Brain microvascular endothelial cell (primary cell): ENCODE measurements around the gene RIC8A.
"Not testable (repeated sequence)": the region's sequence is repeated elsewhere in the genome, so short reads cannot be mapped to it uniquely, and the experiment has no call there.

Source experiments
- DNase-seq: peaks from one replicate; pipeline ENCODE4 v3.0.0-alpha.2; 2020
- H3K27ac ChIP-seq: fragments of 250-450 bp; sonication (Bioruptor Pico); 2 replicates; pipeline ENCODE4 v1.5.1; 2020; ENCODE audit warnings: mild to moderate bottlenecking, moderate library complexity
- H3K27me3 ChIP-seq: fragments of 250-450 bp; sonication (Bioruptor Pico); replicated peaks from 2 replicates; pipeline ENCODE4 v1.5.1; 2020; ENCODE audit warnings: mild to moderate bottlenecking
- H3K36me3 ChIP-seq: fragments of 250-450 bp; sonication (Bioruptor Pico); replicated peaks from 2 replicates; pipeline ENCODE4 v1.5.1; 2020; ENCODE audit warnings: mild to moderate bottlenecking
- H3K4me3 ChIP-seq: 2 replicates; pipeline ENCODE4 v1.5.1; 2011; ENCODE audit warnings: low read depth, mild to moderate bottlenecking, control low read depth, low read length, moderate library complexity
- in situ Hi-C: cut with HindIII; loops from 2 replicates; pipeline ENCODE4 v1.10.0; 2017; ENCODE audit warnings: low sequenced_read_pairs, low pct_ligation_motif_present
- TF ChIP-seq, protein P1 (sequence below): IDR thresholded peaks from 2 replicates; pipeline ENCODE4 v1.5.1; 2011; ENCODE audit warnings: low read depth, mild to moderate bottlenecking, moderate library complexity, low read length, control low read depth, inconsistent platforms; ENCODE audit errors: missing control alignments

The RIC8A gene

DNA sequence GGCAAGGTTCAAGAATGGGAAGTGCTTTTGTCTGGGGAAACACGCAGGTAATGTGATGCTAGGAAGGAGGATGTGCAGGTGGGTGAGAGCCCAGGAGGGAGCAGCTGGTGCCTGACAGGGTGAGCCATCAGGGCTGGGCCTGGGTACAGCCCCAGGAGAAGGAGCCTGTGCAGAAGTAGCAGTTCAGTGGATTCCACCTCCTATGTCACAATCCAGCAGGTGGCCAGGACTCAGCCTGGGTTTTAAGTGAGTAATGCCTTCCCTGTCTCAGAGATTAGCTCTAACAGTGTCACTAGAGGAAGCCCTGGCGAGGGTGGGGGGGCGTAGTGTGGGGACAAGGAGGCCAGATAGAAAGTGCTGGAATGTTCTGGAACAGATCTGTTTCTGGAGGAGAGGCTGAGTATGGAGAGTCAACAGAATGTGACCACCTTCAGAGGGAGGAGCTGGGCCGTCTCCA, 8.1 kb downstream of the RIC8A start:
- in situ Hi-C loops, result no loop called here
- Histone ChIP-seq H3K36me3 (peaks cover 53% of the 10 kb centered on the region), H3K4me3 (no peak overlapping the region), H3K27ac (no peak overlapping the region), H3K27me3 (no peaks in the 10 kb centered on the region)
- TF ChIP-seq, protein P1, sequence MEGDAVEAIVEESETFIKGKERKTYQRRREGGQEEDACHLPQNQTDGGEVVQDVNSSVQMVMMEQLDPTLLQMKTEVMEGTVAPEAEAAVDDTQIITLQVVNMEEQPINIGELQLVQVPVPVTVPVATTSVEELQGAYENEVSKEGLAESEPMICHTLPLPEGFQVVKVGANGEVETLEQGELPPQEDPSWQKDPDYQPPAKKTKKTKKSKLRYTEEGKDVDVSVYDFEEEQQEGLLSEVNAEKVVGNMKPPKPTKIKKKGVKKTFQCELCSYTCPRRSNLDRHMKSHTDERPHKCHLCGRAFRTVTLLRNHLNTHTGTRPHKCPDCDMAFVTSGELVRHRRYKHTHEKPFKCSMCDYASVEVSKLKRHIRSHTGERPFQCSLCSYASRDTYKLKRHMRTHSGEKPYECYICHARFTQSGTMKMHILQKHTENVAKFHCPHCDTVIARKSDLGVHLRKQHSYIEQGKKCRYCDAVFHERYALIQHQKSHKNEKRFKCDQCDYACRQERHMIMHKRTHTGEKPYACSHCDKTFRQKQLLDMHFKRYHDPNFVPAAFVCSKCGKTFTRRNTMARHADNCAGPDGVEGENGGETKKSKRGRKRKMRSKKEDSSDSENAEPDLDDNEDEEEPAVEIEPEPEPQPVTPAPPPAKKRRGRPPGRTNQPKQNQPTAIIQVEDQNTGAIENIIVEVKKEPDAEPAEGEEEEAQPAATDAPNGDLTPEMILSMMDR, result no peak
- DNase-seq, result no peak

DNA sequence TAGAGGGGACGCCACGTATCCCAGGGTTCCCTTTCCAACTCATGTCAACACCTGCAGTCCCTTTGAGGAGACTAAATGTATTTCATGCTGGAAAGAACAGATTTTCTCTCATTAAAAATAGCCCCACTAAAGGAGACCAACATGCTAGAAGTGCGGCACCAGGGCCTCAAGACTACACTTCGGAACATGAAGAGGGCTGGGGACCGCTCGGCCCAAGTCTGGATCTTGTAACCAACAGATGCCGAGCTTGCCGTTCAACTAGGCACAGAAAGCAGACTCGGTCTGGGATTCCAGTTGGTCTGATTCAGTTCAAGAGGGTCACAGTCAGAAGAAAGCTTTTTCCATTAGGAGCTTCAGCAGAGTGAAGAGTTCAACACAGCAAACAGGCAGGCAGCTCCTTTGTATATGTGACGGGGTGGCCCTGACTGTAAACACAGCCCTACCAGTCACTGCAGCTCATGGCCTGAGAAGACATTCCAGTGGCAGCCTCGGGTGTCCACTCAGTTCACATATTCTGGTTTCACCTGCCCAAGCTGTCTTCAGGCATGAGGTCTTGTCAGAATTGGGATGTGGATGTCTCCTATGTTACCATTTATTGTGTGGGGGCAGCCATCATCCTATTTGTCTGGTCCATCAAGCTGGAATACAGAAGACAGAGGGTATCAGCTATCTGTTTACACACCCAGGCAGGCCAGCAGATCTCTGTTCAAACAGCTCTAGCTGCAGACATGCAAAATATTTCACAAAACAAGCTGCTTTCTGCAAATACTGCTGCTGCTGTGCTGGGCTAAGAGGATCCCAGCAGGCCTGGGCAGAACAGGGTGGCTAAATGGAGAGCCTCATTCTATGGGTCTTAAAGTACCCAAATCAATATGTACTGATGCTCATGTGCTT, 8.8 kb downstream of the RIC8A start:
- TF ChIP-seq, protein P1, result no peak
- no peak for DNase-seq
- H3K4me3 ChIP-seq, result no peak overlapping the region
- no peak overlapping the region for H3K27ac ChIP-seq
- in situ Hi-C loops, result no loop called here
- no peaks in the 10 kb centered on the region for H3K27me3 ChIP-seq
- peaks cover 45% of the 10 kb centered on the region for H3K36me3 ChIP-seq

DNA sequence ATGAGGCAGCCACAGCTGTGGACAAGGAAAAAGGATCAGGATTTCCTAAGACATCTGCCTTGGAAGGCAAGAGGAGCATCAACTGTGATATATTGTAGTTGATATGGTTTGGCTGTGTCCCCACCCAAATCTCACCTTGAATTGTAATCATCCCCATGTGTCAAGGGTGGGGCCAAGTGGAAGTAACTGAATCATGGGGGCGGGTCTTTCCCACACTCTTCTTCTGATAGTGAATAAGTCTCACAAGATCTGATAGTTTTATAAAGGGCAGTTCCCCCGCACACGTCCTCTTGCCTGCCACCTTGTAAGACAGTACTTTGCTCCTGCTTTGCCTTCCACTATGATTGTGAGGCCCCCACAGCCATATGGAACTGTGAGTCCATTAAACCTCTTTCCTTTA, 10.2 kb downstream of the RIC8A start:
- no peak for DNase-seq
- no peaks in the 10 kb centered on the region for H3K27me3 ChIP-seq
- H3K4me3 ChIP-seq, result no peak overlapping the region
- peaks cover 32% of the 10 kb centered on the region for H3K36me3 ChIP-seq
- TF ChIP-seq, protein P1, result no peak
- H3K27ac ChIP-seq, result no peak overlapping the region
- in situ Hi-C loops, result no loop called here

DNA sequence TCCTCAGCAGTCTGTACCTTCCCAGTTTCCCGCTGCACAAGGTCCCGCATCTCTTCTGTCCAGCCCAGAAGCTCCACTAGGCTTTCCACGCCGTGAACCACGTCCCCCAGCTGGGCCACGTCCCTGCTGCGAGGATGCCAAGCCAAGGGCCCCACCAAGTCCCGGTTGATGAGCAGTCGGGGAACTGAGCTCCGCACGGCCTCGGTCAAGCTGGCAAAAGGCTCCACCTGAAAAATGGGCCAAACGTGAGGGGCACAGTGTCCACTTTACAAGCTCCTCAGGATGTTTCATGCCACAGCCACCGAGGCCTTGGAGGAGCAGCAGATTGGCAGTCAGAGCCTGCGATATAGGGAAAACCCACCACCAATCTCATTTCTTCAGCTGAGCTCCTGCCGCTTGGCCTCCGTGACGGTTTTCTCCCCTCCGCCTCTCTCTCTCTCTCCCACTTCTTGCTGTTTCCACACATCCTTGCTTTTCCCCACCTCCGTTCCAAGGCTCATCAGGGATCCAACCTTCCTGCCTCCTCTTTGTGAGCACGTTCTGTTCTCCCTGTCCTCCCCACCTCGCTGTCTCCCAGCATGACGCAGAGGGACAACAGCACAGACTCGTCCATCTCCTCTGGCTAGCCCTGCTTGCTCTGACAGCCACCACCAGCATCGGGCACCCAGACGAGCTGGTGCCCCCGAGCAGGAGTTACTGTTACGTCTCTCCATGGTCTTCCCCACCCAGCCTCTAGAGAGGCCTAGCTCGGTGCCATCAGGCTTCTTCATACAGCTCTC, 11.5 kb downstream of the RIC8A start:
- TF ChIP-seq, protein P1, result no peak
- in situ Hi-C loops, result no loop called here
- Histone ChIP-seq H3K36me3 (peaks cover 19% of the 10 kb centered on the region), H3K27me3 (no peaks in the 10 kb centered on the region), H3K4me3 (no peak overlapping the region), H3K27ac (no peak overlapping the region)
- DNase-seq, result no peak

DNA sequence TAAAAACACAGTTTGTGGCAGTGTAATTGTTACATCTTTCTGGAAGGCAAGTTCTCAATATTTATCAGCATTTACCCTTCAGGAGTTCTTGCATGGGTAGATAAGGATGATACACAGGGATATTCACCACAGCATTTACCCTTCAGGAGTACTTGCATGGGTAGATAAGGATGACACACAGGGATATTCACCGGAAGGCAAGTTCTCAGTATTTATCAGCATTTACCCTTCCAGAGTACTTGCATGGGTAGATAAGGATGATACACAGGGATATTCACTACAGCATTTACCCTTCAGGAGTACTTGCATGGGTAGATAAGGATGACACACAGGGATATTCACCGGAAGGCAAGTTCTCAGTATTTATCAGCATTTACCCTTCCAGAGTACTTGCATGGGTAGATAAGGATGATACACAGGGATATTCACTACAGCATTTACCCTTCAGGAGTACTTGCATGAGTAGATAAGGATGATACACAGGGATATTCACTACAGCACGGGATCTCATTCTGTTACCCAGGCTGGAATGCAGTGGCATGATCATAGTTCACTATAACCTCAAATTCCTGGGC, 13.2 kb downstream of the RIC8A start:
- H3K27ac ChIP-seq, DNase-seq, H3K4me3 ChIP-seq, H3K27me3 ChIP-seq, H3K36me3 ChIP-seq, in situ Hi-C loops: not testable (repeated sequence)

DNA sequence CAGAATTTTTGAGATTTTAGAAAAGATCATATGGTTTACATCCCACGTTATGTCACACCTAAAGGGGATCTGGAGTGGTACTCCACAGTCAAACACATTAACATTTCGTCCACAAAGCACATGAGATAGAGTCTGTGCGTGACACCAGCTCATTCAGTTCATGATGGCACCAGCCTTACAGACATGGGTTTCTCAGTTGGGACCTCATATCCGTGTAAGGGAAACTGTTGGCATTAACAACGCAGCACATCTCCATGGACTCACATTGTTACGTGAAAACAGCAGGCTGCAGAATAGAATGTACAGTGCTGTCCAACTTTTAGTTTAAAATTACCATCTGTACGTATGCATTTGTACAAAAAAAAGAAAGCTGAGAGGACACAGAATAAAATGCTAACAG, 14.0 kb downstream of the RIC8A start:
- Histone ChIP-seq H3K4me3 (no peak overlapping the region), H3K27ac (no peak overlapping the region), H3K27me3 (no peaks in the 10 kb centered on the region), H3K36me3 (peaks cover 2% of the 10 kb centered on the region)
- TF ChIP-seq, protein P1, result no peak
- no peak for DNase-seq
- in situ Hi-C loops, result no loop called here
